Esophagus (tissue), 2 donors: ENCODE measurements around the gene TSPAN18. TPM values are rescaled to one million over a fixed set of nuclear protein-coding genes. Genes with fewer than 3 reads are reported as not detected.

Source experiments
- H3K27ac ChIP-seq, 2 donors: one replicate each; pipeline ENCODE4 v1.5.1; 2013; ENCODE audit warnings: low read depth in 2 of 2, mild to moderate bottlenecking in 2 of 2, inconsistent platforms in 1 of 2, low read length in 1 of 2, moderate library complexity in 1 of 2
- H3K27me3 ChIP-seq, 2 donors: one replicate each; pipeline ENCODE4 v1.6.1; 2013; ENCODE audit warnings: low read length in 2 of 2, control low read depth in 1 of 2, mild to moderate bottlenecking in 1 of 2; ENCODE audit not compliant: insufficient read depth in 2 of 2, control insufficient read depth in 1 of 2
- H3K36me3 ChIP-seq, 2 donors: one replicate each; pipeline ENCODE4 v1.6.1; 2013; ENCODE audit warnings: low read length in 1 of 2; ENCODE audit not compliant: control insufficient read depth in 2 of 2, insufficient read depth in 2 of 2
- H3K4me1 ChIP-seq, 2 donors: one replicate each; pipeline ENCODE4 v1.6.1; 2013; ENCODE audit warnings: low read length in 1 of 2; ENCODE audit not compliant: control insufficient read depth in 2 of 2, insufficient read depth in 2 of 2
- H3K4me3 ChIP-seq, 2 donors: one replicate each; pipeline ENCODE4 v1.5.1; 2013; ENCODE audit warnings: low read length in 2 of 2, mild to moderate bottlenecking in 2 of 2, low read depth in 1 of 2, moderate library complexity in 1 of 2
- H3K9me3 ChIP-seq, 2 donors: one replicate each; pipeline ENCODE4 v1.6.1; 2013; ENCODE audit warnings: mild to moderate bottlenecking in 2 of 2, low read depth in 1 of 2, low read length in 1 of 2, moderate library complexity in 1 of 2; ENCODE audit not compliant: control insufficient read depth in 2 of 2, insufficient read depth in 1 of 2
- WGBS, 2 donors: extraction: QIAGEN DNeasy Blood & Tissue Kit; methylation state at CpG; one replicate each; pipeline ENCODE4 v1.1.7; 2013; 5-methylcytosine and 5-hydroxymethylcytosine counted together
- polyA plus RNA-seq, 2 donors: library from polyadenylated mRNA; stranded (reverse); fragments of 200-250 nt; gene quantifications; one replicate each; pipeline ENCODE4 v1.2.3, GENCODE V29; 2013
- donor health status: healthy with polysubstance abuse.
- donor health status: Bipolar disorder and iron deficiency.

TSPAN18 gene
- polyA plus RNA-seq, 2 donors: 2.2 to 3.1 TPM

- no peak overlapping the region for H3K4me3 ChIP-seq
- no peaks in the 10 kb centered on the region for H3K27me3 ChIP-seq
- 81 to 83% methylated on average over 4 of the region's 4 CpGs for WGBS, 2 donors
These were observed 201.4 kb downstream of the TSPAN18 start for GRCh38 chr11:44928144-44928543.

GRCh38 chr11:44928816-44929215 lies 202.1 kb downstream of the TSPAN18 start:
- H3K4me3 ChIP-seq: no peak overlapping the region
- no peaks in the 10 kb centered on the region for H3K9me3 ChIP-seq
- no peak overlapping the region for H3K27ac ChIP-seq
- no peaks in the 10 kb centered on the region for H3K4me1 ChIP-seq
- no peaks in the 10 kb centered on the region for H3K27me3 ChIP-seq
- H3K36me3 ChIP-seq: peaks cover 0 to 4% of the 10 kb centered on the region in 2 donors
- WGBS, 2 donors: 54 to 63% methylated on average over 4 of the region's 4 CpGs

More at GRCh38 chr11:44928144-44928543, 201.4 kb downstream of the TSPAN18 start:
- Histone ChIP-seq H3K27ac (no peak overlapping the region), H3K9me3 (no peaks in the 10 kb centered on the region), H3K36me3 (no peaks in the 10 kb centered on the region), H3K4me1 (no peaks in the 10 kb centered on the region)

GRCh38 chr11:44930588-44931302 lies 204.0 kb downstream of the TSPAN18 start:
- 60 to 75% methylated on average over 13 of the region's 13 CpGs for WGBS, 2 donors

GRCh38 chr11:44931466-44931865 lies 204.7 kb downstream of the TSPAN18 start:
- H3K36me3 ChIP-seq: peaks cover 0 to 11% of the 10 kb centered on the region in 2 donors
- no peaks in the 10 kb centered on the region for H3K9me3 ChIP-seq
- H3K4me3 ChIP-seq: no peak overlapping the region
- WGBS, 2 donors: 73 to 76% methylated on average over 3 of the region's 3 CpGs
- no peaks in the 10 kb centered on the region for H3K4me1 ChIP-seq
- no peak overlapping the region for H3K27ac ChIP-seq
- no peaks in the 10 kb centered on the region for H3K27me3 ChIP-seq

More at GRCh38 chr11:44930588-44931302, 204.0 kb downstream of the TSPAN18 start:
- Histone ChIP-seq H3K4me1 (no peaks in the 10 kb centered on the region), H3K27ac (no peak overlapping the region), H3K36me3 (peaks cover 0 to 10% of the 10 kb centered on the region in 2 donors), H3K4me3 (no peak overlapping the region), H3K27me3 (no peaks in the 10 kb centered on the region), H3K9me3 (no peaks in the 10 kb centered on the region)

GRCh38 chr11:44934110-44934509 lies 207.3 kb downstream of the TSPAN18 start:
- no peaks in the 10 kb centered on the region for H3K4me1 ChIP-seq
- peaks cover 0 to 13% of the 10 kb centered on the region in 2 donors for H3K36me3 ChIP-seq
- WGBS, 2 donors: 82 to 95% methylated on average over 2 of the region's 2 CpGs
- H3K27ac ChIP-seq: no peak overlapping the region
- no peaks in the 10 kb centered on the region for H3K27me3 ChIP-seq
- H3K9me3 ChIP-seq: no peaks in the 10 kb centered on the region
- H3K4me3 ChIP-seq: no peak overlapping the region

- no peak overlapping the region for H3K27ac ChIP-seq
- no peaks in the 10 kb centered on the region for H3K27me3 ChIP-seq
- peaks cover 0 to 13% of the 10 kb centered on the region in 2 donors for H3K36me3 ChIP-seq
- WGBS, 2 donors: 89 to 94% methylated on average over 13 of the region's 13 CpGs
- no peaks in the 10 kb centered on the region for H3K4me1 ChIP-seq
- H3K4me3 ChIP-seq: no peak overlapping the region
- no peaks in the 10 kb centered on the region for H3K9me3 ChIP-seq
These were observed 208.0 kb downstream of the TSPAN18 start for GRCh38 chr11:44934735-44935250.

- Histone ChIP-seq H3K4me1 (no peaks in the 10 kb centered on the region), H3K27me3 (no peaks in the 10 kb centered on the region), H3K36me3 (peaks cover 0 to 13% of the 10 kb centered on the region in 2 donors), H3K4me3 (no peak overlapping the region), H3K9me3 (no peaks in the 10 kb centered on the region), H3K27ac (no peak overlapping the region)
- 26 to 31% methylated on average over 18 to 20 of the region's 20 CpGs for WGBS, 2 donors
These were observed 209.8 kb downstream of the TSPAN18 start for GRCh38 chr11:44936525-44936924.

GRCh38 chr11:44936951-44937543 lies 210.3 kb downstream of the TSPAN18 start:
- WGBS, 2 donors: 74 to 77% methylated on average over 12 of the region's 12 CpGs
- H3K4me1 ChIP-seq: no peaks in the 10 kb centered on the region
- no peak overlapping the region for H3K27ac ChIP-seq

GRCh38 chr11:44938066-44938691 lies 211.4 kb downstream of the TSPAN18 start:
- Histone ChIP-seq H3K36me3 (peaks cover 0 to 13% of the 10 kb centered on the region in 2 donors), H3K27me3 (no peaks in the 10 kb centered on the region)
- WGBS, 2 donors: 84 to 88% methylated on average over 19 of the region's 19 CpGs

More at GRCh38 chr11:44936951-44937543, 210.3 kb downstream of the TSPAN18 start:
- H3K4me3 ChIP-seq: no peak overlapping the region
- peaks cover 0 to 13% of the 10 kb centered on the region in 2 donors for H3K36me3 ChIP-seq
- no peaks in the 10 kb centered on the region for H3K27me3 ChIP-seq
- no peaks in the 10 kb centered on the region for H3K9me3 ChIP-seq

More at GRCh38 chr11:44938066-44938691, 211.4 kb downstream of the TSPAN18 start:
- H3K9me3 ChIP-seq: no peaks in the 10 kb centered on the region
- H3K27ac ChIP-seq: no peak overlapping the region
- no peaks in the 10 kb centered on the region for H3K4me1 ChIP-seq
- no peak overlapping the region for H3K4me3 ChIP-seq
